ENCODE results near the gene SOCS1. TPM values are rescaled to one million over a fixed set of nuclear protein-coding genes. Genes with fewer than 3 reads are reported as not detected.

Gene SOCS1
- total RNA-seq, 1 experiment from 2014 or later: 2.6 TPM

DNA sequence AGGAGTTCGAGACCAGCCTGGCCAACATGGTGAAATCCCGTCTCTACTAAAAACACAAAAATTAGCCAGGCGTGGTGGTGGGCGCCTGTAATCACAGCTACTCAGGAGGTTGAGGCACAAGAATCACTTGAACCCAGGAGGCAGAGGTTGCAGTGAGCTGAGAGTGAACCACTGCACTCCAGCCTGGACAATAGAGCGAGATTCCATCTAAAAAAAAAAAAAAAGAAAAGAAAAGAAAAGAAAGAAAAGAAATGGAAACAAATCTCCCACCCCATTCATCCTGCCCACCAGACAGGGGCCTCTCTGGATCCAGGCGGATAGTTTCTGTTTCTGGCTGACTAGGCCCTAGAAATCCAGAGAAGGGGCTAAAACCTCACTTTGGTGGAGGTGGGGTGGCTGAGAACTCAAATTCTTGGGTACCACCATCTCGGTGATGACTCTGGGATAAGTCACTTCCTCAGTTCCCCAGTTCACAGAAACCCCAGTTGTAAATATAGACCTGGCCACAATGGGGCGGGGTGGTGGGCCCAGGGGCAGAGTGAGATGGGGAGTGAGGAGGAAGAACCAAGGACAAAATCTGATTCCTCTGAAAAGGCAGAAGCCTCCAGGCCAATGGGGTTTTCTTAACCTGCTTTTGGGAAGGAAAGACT, 22.2 kb downstream of the SOCS1 start:
- no peak for DNase-seq (ENCODE audit: low spot score)
- Histone ChIP-seq H3K4me1 (ENCODE audit: insufficient read depth, low read length, poor library complexity, severe bottlenecking) (no peaks in the 10 kb centered on the region), H3K27ac (ENCODE audit: low read depth, low read length, poor library complexity, severe bottlenecking) (no peak overlapping the region), H3K4me3 (ENCODE audit: low read depth, low read length, poor library complexity, severe bottlenecking) (no peak overlapping the region), H3K27me3 (replicated peaks; ENCODE audit: insufficient read depth, low read depth, low read length, poor library complexity) (no peaks in the 10 kb centered on the region), H3K36me3 (ENCODE audit: insufficient read depth, low read length, poor library complexity, severe bottlenecking) (no peaks in the 10 kb centered on the region), H3K9me3 (ENCODE audit: low read depth, low read length, poor library complexity, severe bottlenecking) (no peaks in the 10 kb centered on the region)
- TF ChIP-seq, protein P1, sequence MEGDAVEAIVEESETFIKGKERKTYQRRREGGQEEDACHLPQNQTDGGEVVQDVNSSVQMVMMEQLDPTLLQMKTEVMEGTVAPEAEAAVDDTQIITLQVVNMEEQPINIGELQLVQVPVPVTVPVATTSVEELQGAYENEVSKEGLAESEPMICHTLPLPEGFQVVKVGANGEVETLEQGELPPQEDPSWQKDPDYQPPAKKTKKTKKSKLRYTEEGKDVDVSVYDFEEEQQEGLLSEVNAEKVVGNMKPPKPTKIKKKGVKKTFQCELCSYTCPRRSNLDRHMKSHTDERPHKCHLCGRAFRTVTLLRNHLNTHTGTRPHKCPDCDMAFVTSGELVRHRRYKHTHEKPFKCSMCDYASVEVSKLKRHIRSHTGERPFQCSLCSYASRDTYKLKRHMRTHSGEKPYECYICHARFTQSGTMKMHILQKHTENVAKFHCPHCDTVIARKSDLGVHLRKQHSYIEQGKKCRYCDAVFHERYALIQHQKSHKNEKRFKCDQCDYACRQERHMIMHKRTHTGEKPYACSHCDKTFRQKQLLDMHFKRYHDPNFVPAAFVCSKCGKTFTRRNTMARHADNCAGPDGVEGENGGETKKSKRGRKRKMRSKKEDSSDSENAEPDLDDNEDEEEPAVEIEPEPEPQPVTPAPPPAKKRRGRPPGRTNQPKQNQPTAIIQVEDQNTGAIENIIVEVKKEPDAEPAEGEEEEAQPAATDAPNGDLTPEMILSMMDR (conservative IDR thresholded peaks at IDR 0.05; ENCODE audit: low read depth, low read length): no peak
- no peak for TF ChIP-seq EZH2 (IDR thresholded peaks at IDR 0.05; ENCODE audit: borderline replicate concordance, low read depth, low read length, poor library complexity, severe bottlenecking)
- CTCF ChIA-PET: no interaction called here
- intact Hi-C loops (cut with micrococcal nuclease; ENCODE audit: unreplicated experiment): no loop called here
- BruUV-seq (replicated peaks): no TSS peak
- POLR2A ChIA-PET (ENCODE audit: low non-redundant PET): no interaction called here

DNA sequence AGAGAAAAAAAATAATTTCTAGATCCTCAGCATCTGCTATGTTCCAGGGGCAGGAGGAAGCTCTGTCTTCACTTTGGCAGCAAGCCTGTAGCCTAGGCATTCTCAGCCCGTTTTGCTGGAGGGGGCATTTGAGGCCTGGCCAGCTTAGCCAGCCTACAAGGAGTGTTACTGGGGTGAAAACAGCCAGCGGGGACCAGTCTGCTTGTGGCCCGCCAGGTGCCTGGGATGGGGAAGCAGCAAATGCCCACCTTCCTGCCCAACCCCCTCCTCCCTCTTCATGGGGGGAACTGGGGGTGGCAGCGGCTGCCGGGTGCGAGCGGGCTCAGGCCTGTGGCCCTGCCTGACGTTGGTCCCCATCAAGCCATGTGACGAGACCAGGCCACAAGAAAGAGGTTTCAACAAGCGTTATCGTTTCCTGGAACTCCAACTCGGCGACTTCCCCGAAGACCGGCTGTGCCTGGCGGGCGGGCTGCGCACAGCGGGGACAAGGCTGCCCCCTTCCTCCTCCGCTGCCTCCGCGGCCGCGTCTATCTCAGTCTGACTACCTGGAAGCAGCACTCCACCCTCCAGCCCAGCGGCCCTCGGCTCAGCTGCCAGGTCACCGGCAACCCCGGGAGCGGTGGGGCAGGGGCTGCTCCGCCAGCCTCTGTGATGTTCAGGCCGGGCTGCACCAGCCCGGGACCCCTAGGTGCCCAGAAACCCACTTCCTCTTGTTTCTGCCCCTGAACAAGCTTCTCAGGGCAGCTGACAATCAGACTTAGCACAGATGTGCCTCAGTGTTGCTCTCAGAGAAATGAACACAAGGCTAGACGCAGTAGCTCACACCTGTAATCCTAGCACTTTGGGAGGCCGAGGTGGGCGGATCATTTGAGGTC, 22.9 kb downstream of the SOCS1 start:
- H3K4me1 ChIP-seq (ENCODE audit: insufficient read depth, low read length, poor library complexity, severe bottlenecking): no peaks in the 10 kb centered on the region
- no peak overlapping the region for H3K4me3 ChIP-seq (ENCODE audit: low read depth, low read length, poor library complexity, severe bottlenecking)
- H3K36me3 ChIP-seq (ENCODE audit: insufficient read depth, low read length, poor library complexity, severe bottlenecking): no peaks in the 10 kb centered on the region
- DNase-seq (ENCODE audit: low spot score): no peak
- no peaks in the 10 kb centered on the region for H3K9me3 ChIP-seq (ENCODE audit: low read depth, low read length, poor library complexity, severe bottlenecking)
- CTCF ChIA-PET: no interaction called here
- BruUV-seq (replicated peaks): no TSS peak
- no peak overlapping the region for H3K27ac ChIP-seq (ENCODE audit: low read depth, low read length, poor library complexity, severe bottlenecking)
- TF ChIP-seq EZH2 (IDR thresholded peaks at IDR 0.05; ENCODE audit: borderline replicate concordance, low read depth, low read length, poor library complexity, severe bottlenecking): no peak
- TF ChIP-seq, protein P1 (conservative IDR thresholded peaks at IDR 0.05; ENCODE audit: low read depth, low read length): no peak
- intact Hi-C loops (cut with micrococcal nuclease; ENCODE audit: unreplicated experiment): no loop called here
- H3K27me3 ChIP-seq (replicated peaks; ENCODE audit: insufficient read depth, low read depth, low read length, poor library complexity): no peaks in the 10 kb centered on the region
- POLR2A ChIA-PET (ENCODE audit: low non-redundant PET): no interaction called here

DNA sequence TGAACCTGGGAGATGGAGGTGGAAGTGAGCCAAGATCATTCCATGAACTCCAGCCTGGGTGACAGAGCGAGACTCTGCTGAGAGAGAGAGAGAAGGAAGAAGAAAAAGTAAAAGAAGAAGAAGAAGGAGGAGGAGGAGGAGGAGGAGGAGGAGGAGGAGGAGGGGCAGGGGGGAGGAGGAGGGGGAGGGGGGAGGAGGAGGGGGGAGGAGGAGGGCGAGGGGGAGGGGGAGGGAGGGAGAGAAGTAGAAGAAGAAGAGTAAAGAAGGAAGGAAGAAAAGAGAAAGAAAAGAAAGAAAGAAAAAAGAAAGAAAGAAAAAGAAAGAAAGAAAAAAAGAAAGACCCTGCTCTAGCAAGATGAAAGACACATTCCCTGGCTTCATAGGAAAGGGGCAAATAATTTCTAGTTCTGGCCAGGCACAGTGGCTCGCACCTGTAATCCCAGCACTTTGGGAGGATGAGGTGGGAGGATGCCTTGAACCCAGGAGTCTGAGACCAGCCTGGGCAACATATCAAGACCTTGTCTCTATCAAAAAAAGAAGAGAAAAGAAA, 23.6 kb downstream of the SOCS1 start:
- H3K27me3 ChIP-seq (replicated peaks; ENCODE audit: insufficient read depth, low read depth, low read length, poor library complexity): no peaks in the 10 kb centered on the region
- H3K4me3 ChIP-seq (ENCODE audit: low read depth, low read length, poor library complexity, severe bottlenecking): no peak overlapping the region
- BruUV-seq (replicated peaks): no TSS peak
- H3K9me3 ChIP-seq (ENCODE audit: low read depth, low read length, poor library complexity, severe bottlenecking): no peaks in the 10 kb centered on the region
- ChIA-PET CTCF (no interaction called here), POLR2A (ENCODE audit: low non-redundant PET) (no interaction called here)
- intact Hi-C loops (cut with micrococcal nuclease; ENCODE audit: unreplicated experiment): no loop called here
- TF ChIP-seq EZH2 (IDR thresholded peaks at IDR 0.05; ENCODE audit: borderline replicate concordance, low read depth, low read length, poor library complexity, severe bottlenecking): no peak
- TF ChIP-seq, protein P1 (conservative IDR thresholded peaks at IDR 0.05; ENCODE audit: low read depth, low read length): no peak
- H3K36me3 ChIP-seq (ENCODE audit: insufficient read depth, low read length, poor library complexity, severe bottlenecking): no peaks in the 10 kb centered on the region
- DNase-seq (ENCODE audit: low spot score): no peak
- H3K27ac ChIP-seq (ENCODE audit: low read depth, low read length, poor library complexity, severe bottlenecking): no peak overlapping the region
- no peaks in the 10 kb centered on the region for H3K4me1 ChIP-seq (ENCODE audit: insufficient read depth, low read length, poor library complexity, severe bottlenecking)

Measured in A673 (cell line).